Measurements from ENCODE around the gene ZBTB37.

The ZBTB37 gene

GRCh38 chr1:173827611-173828010 is 40.6 kb upstream of the ZBTB37 start:
- no CpG with 5 or more reads among the region's 2 CpGs for WGBS (ENCODE audit: extremely low coverage, insufficient coverage, low lambda C conversion rate)
- H3K4me2 ChIP-seq (ENCODE audit: low read length) = no peak overlapping the region
- no peak overlapping the region for H2BK15ac ChIP-seq (replicated peaks; ENCODE audit: low read depth)
- no peaks in the 10 kb centered on the region for H3K27me3 ChIP-seq (ENCODE audit: insufficient read depth, low read length, poor library complexity)
- no peak overlapping the region for H3K18ac ChIP-seq (ENCODE audit: low read length)
- H3K56ac ChIP-seq (ENCODE audit: low read length) = no peak overlapping the region
- H2AK5ac ChIP-seq (ENCODE audit: low read length) = no peak overlapping the region
- no peak overlapping the region for H3K4ac ChIP-seq (ENCODE audit: low read depth, low read length)
- no peak overlapping the region for H3K4me3 ChIP-seq (ENCODE audit: low read length)
- DNase-seq = no peak
- H3K79me2 ChIP-seq (ENCODE audit: control insufficient read depth, insufficient read depth, low read length) = peaks cover 15% of the 10 kb centered on the region
- no peak overlapping the region for H3K23ac ChIP-seq (ENCODE audit: low read length)
- H3K9ac ChIP-seq (ENCODE audit: low read length) = no peak overlapping the region
- H3K36me3 ChIP-seq (ENCODE audit: control insufficient read depth, insufficient read depth, low read length) = no peaks in the 10 kb centered on the region
- H3K79me1 ChIP-seq (ENCODE audit: low read length) = peaks cover 4% of the 10 kb centered on the region
- no peak overlapping the region for H3K27ac ChIP-seq (ENCODE audit: low read depth, low read length)
- no peak overlapping the region for H2BK5ac ChIP-seq (ENCODE audit: low read length)
- no peak overlapping the region for H2BK120ac ChIP-seq (ENCODE audit: low read depth, low read length)
- H4K5ac ChIP-seq (ENCODE audit: low read length) = no peak overlapping the region
- peaks cover 2% of the 10 kb centered on the region for H3K4me1 ChIP-seq (ENCODE audit: control insufficient read depth, low read depth, low read length)
- no peak overlapping the region for H4K8ac ChIP-seq (ENCODE audit: low read depth, low read length)

DNA sequence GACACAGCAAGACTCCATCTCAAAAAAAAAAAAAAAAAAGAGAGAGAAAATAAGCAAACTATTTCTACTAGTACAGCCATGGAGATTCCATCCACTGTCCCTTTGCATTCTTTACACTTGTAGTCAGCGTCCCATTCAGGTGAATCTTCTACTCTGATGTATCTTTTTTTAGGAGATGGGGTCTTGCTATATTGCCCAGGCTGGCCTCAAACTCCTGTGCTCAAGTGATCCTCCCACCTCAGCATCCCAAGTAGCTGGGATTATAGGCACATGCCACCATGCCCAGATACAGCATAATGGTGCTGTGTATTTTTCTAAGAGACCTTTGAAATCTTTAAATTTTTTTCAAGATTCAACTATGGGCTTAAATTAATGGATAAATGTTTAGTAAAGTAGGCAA is 35.4 kb upstream of the ZBTB37 start:
- Histone ChIP-seq H3K36me3 (ENCODE audit: control insufficient read depth, insufficient read depth, low read length) (no peaks in the 10 kb centered on the region), H2AK5ac (ENCODE audit: low read length) (no peak overlapping the region)

DNA sequence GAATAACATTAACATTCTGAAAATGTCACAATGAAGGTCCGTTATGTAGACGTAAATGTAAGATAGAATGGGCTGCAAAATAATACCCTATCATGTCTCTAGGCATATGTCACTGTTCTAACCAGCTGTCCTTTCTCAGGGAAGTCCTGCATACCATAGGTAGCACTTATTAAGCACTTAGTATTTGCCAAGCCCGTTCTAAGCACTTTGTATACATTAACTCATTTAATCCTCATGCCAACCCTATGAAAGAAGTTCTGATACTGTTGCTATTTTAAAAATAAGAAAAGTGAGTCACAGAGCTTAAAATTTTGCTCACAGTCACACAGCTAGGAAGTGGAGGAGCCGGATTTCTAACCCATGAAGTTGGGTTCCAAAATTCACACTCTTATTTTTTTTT is 16.1 kb upstream of the ZBTB37 start:
- no peak overlapping the region for H2AK5ac ChIP-seq (ENCODE audit: low read length)
- no CpG with 5 or more reads among the region's 4 CpGs for WGBS (ENCODE audit: extremely low coverage, insufficient coverage, low lambda C conversion rate)
- H2BK15ac ChIP-seq (replicated peaks; ENCODE audit: low read depth) = no peak overlapping the region
- H3K36me3 ChIP-seq (ENCODE audit: control insufficient read depth, insufficient read depth, low read length) = peaks cover 3% of the 10 kb centered on the region
- peaks cover 6% of the 10 kb centered on the region for H3K4me1 ChIP-seq (ENCODE audit: control insufficient read depth, low read depth, low read length)
- H3K4me3 ChIP-seq (ENCODE audit: low read length) = no peak overlapping the region
- no peak for DNase-seq
- no peak overlapping the region for H4K5ac ChIP-seq (ENCODE audit: low read length)
- H3K4me2 ChIP-seq (ENCODE audit: low read length) = no peak overlapping the region
- no peak overlapping the region for H3K56ac ChIP-seq (ENCODE audit: low read length)
- no peak overlapping the region for H4K8ac ChIP-seq (ENCODE audit: low read depth, low read length)
- H2BK5ac ChIP-seq (ENCODE audit: low read length) = no peak overlapping the region
- no peak overlapping the region for H3K4ac ChIP-seq (ENCODE audit: low read depth, low read length)
- H3K9ac ChIP-seq (ENCODE audit: low read length) = no peak overlapping the region
- H3K79me2 ChIP-seq (ENCODE audit: control insufficient read depth, insufficient read depth, low read length) = no peaks in the 10 kb centered on the region
- H3K27me3 ChIP-seq (ENCODE audit: insufficient read depth, low read length, poor library complexity) = no peaks in the 10 kb centered on the region
- no peak overlapping the region for H3K27ac ChIP-seq (ENCODE audit: low read depth, low read length)
- H3K18ac ChIP-seq (ENCODE audit: low read length) = no peak overlapping the region
- no peaks in the 10 kb centered on the region for H3K79me1 ChIP-seq (ENCODE audit: low read length)
- H3K23ac ChIP-seq (ENCODE audit: low read length) = no peak overlapping the region
- no peak overlapping the region for H2BK120ac ChIP-seq (ENCODE audit: low read depth, low read length)

More for the DNA sequence above, 35.4 kb upstream of the ZBTB37 start:
- Histone ChIP-seq H3K4me3 (ENCODE audit: low read length) (no peak overlapping the region), H4K5ac (ENCODE audit: low read length) (no peak overlapping the region), H4K8ac (ENCODE audit: low read depth, low read length) (no peak overlapping the region), H3K79me1 (ENCODE audit: low read length) (no peaks in the 10 kb centered on the region), H3K79me2 (ENCODE audit: control insufficient read depth, insufficient read depth, low read length) (no peaks in the 10 kb centered on the region), H2BK5ac (ENCODE audit: low read length) (no peak overlapping the region), H3K27me3 (ENCODE audit: insufficient read depth, low read length, poor library complexity) (no peaks in the 10 kb centered on the region), H2BK15ac (replicated peaks; ENCODE audit: low read depth) (no peak overlapping the region), H3K4me2 (ENCODE audit: low read length) (no peak overlapping the region), H3K9ac (ENCODE audit: low read length) (no peak overlapping the region), H3K56ac (ENCODE audit: low read length) (no peak overlapping the region), H3K18ac (ENCODE audit: low read length) (no peak overlapping the region), H3K4me1 (ENCODE audit: control insufficient read depth, low read depth, low read length) (no peaks in the 10 kb centered on the region), H2BK120ac (ENCODE audit: low read depth, low read length) (no peak overlapping the region), H3K27ac (ENCODE audit: low read depth, low read length) (no peak overlapping the region), H3K4ac (ENCODE audit: low read depth, low read length) (no peak overlapping the region), H3K23ac (ENCODE audit: low read length) (no peak overlapping the region)
- DNase-seq = no peak
- no CpG with 5 or more reads among the region's 1 CpG for WGBS (ENCODE audit: extremely low coverage, insufficient coverage, low lambda C conversion rate)

DNA sequence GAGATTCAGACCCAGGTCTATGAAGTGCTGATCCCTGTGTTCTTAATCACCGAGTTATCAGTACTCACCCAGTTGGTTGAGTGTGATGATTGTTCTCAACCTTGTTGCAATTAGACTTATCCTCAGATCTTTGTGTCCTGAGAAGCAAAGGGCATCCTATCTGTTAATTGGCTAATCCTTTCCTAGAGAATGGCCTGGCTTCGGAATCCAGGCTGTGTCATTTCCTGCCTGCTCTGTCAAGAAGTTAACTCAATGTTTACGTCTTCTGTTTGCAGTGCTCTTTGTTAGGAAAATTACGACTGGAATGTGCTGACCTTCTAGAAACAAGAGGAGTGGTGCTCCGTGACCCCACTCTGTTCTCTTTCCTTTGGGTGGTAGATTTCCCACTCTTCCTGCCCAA is 15.1 kb upstream of the ZBTB37 start:
- DNase-seq = peak; percentile 99
- peaks cover 3% of the 10 kb centered on the region for H3K36me3 ChIP-seq (ENCODE audit: control insufficient read depth, insufficient read depth, low read length)

GRCh38 chr1:173856014-173856413 is 12.2 kb upstream of the ZBTB37 start:
- H3K56ac ChIP-seq (ENCODE audit: low read length) = no peak overlapping the region
- H3K4me3 ChIP-seq (ENCODE audit: low read length) = no peak overlapping the region
- H3K4ac ChIP-seq (ENCODE audit: low read depth, low read length) = no peak overlapping the region
- H2BK120ac ChIP-seq (ENCODE audit: low read depth, low read length) = no peak overlapping the region
- WGBS (ENCODE audit: extremely low coverage, insufficient coverage, low lambda C conversion rate) = no CpG with 5 or more reads among the region's 1 CpG
- no peaks in the 10 kb centered on the region for H3K79me2 ChIP-seq (ENCODE audit: control insufficient read depth, insufficient read depth, low read length)
- H2BK15ac ChIP-seq (replicated peaks; ENCODE audit: low read depth) = no peak overlapping the region
- no peak overlapping the region for H2BK5ac ChIP-seq (ENCODE audit: low read length)
- no peaks in the 10 kb centered on the region for H3K27me3 ChIP-seq (ENCODE audit: insufficient read depth, low read length, poor library complexity)
- no peak overlapping the region for H3K18ac ChIP-seq (ENCODE audit: low read length)
- no peaks in the 10 kb centered on the region for H3K79me1 ChIP-seq (ENCODE audit: low read length)
- no peak overlapping the region for H4K8ac ChIP-seq (ENCODE audit: low read depth, low read length)
- no peak overlapping the region for H3K27ac ChIP-seq (ENCODE audit: low read depth, low read length)
- peaks cover 3% of the 10 kb centered on the region for H3K36me3 ChIP-seq (ENCODE audit: control insufficient read depth, insufficient read depth, low read length)
- no peak overlapping the region for H3K23ac ChIP-seq (ENCODE audit: low read length)
- no peak overlapping the region for H3K4me2 ChIP-seq (ENCODE audit: low read length)
- H2AK5ac ChIP-seq (ENCODE audit: low read length) = no peak overlapping the region
- no peak overlapping the region for H4K5ac ChIP-seq (ENCODE audit: low read length)
- peaks cover 6% of the 10 kb centered on the region for H3K4me1 ChIP-seq (ENCODE audit: control insufficient read depth, low read depth, low read length)
- no peak for DNase-seq
- no peak overlapping the region for H3K9ac ChIP-seq (ENCODE audit: low read length)

More for the DNA sequence above, 15.1 kb upstream of the ZBTB37 start:
- Histone ChIP-seq H3K4me2 (ENCODE audit: low read length) (no peak overlapping the region), H3K18ac (ENCODE audit: low read length) (peak overlapping the region; percentile 86), H3K23ac (ENCODE audit: low read length) (no peak overlapping the region), H3K56ac (ENCODE audit: low read length) (peak overlapping the region; percentile 70), H3K9ac (ENCODE audit: low read length) (peak overlapping the region; percentile 26), H3K27ac (ENCODE audit: low read depth, low read length) (peak overlapping the region; percentile 88), H2BK120ac (ENCODE audit: low read depth, low read length) (no peak overlapping the region), H3K4me1 (ENCODE audit: control insufficient read depth, low read depth, low read length) (peaks cover 6% of the 10 kb centered on the region), H3K4ac (ENCODE audit: low read depth, low read length) (no peak overlapping the region), H2AK5ac (ENCODE audit: low read length) (no peak overlapping the region), H4K5ac (ENCODE audit: low read length) (no peak overlapping the region), H3K79me2 (ENCODE audit: control insufficient read depth, insufficient read depth, low read length) (no peaks in the 10 kb centered on the region), H3K4me3 (ENCODE audit: low read length) (no peak overlapping the region), H2BK5ac (ENCODE audit: low read length) (peak overlapping the region; percentile 59), H3K79me1 (ENCODE audit: low read length) (no peaks in the 10 kb centered on the region), H3K27me3 (ENCODE audit: insufficient read depth, low read length, poor library complexity) (no peaks in the 10 kb centered on the region), H4K8ac (ENCODE audit: low read depth, low read length) (no peak overlapping the region), H2BK15ac (replicated peaks; ENCODE audit: low read depth) (peak overlapping the region; percentile 87)
- WGBS (ENCODE audit: extremely low coverage, insufficient coverage, low lambda C conversion rate) = no CpG with 5 or more reads among the region's 5 CpGs

GRCh38 chr1:173856903-173857302 is 11.3 kb upstream of the ZBTB37 start:
- H2BK5ac ChIP-seq (ENCODE audit: low read length) = no peak overlapping the region
- no peak overlapping the region for H2BK120ac ChIP-seq (ENCODE audit: low read depth, low read length)
- no peak overlapping the region for H3K4me2 ChIP-seq (ENCODE audit: low read length)
- no peak overlapping the region for H3K23ac ChIP-seq (ENCODE audit: low read length)
- H3K56ac ChIP-seq (ENCODE audit: low read length) = no peak overlapping the region
- H2BK15ac ChIP-seq (replicated peaks; ENCODE audit: low read depth) = no peak overlapping the region
- no peak for DNase-seq
- H3K27me3 ChIP-seq (ENCODE audit: insufficient read depth, low read length, poor library complexity) = no peaks in the 10 kb centered on the region
- H4K8ac ChIP-seq (ENCODE audit: low read depth, low read length) = no peak overlapping the region
- no peak overlapping the region for H2AK5ac ChIP-seq (ENCODE audit: low read length)
- no peaks in the 10 kb centered on the region for H3K79me2 ChIP-seq (ENCODE audit: control insufficient read depth, insufficient read depth, low read length)
- no peaks in the 10 kb centered on the region for H3K79me1 ChIP-seq (ENCODE audit: low read length)
- no peak overlapping the region for H3K4me3 ChIP-seq (ENCODE audit: low read length)
- peaks cover 1% of the 10 kb centered on the region for H3K36me3 ChIP-seq (ENCODE audit: control insufficient read depth, insufficient read depth, low read length)
- no peak overlapping the region for H3K4ac ChIP-seq (ENCODE audit: low read depth, low read length)
- WGBS (ENCODE audit: extremely low coverage, insufficient coverage, low lambda C conversion rate) = no CpG with 5 or more reads among the region's 2 CpGs
- H3K27ac ChIP-seq (ENCODE audit: low read depth, low read length) = no peak overlapping the region
- H3K4me1 ChIP-seq (ENCODE audit: control insufficient read depth, low read depth, low read length) = peaks cover 6% of the 10 kb centered on the region
- H3K18ac ChIP-seq (ENCODE audit: low read length) = no peak overlapping the region
- no peak overlapping the region for H3K9ac ChIP-seq (ENCODE audit: low read length)
- no peak overlapping the region for H4K5ac ChIP-seq (ENCODE audit: low read length)
